SK-N-SH (cell line): ENCODE measurements around the gene MAX. TPM values are rescaled to one million over a fixed set of nuclear protein-coding genes. Genes with fewer than 3 reads are reported as not detected.
A peak's percentile ranks its signal among the peaks of the same experiment; 100 is the strongest.

Experiments used
- CTCF ChIA-PET: fragments of 300-600, 350-600 bp; formaldehyde crosslinking; extraction: SDS; loops from one replicate; lab custom pipeline; 2021; lab: Yijun Ruan, JAX
- POLR2A ChIA-PET: fragments of 350-600 bp; sonication (Branson Sonifier 250); formaldehyde crosslinking; extraction: SDS; loops from one replicate; lab custom pipeline; 2020; ENCODE audit warnings: antibody characterized with exemption, inconsistent platforms; lab: Yijun Ruan, JAX
- DNase-seq: peaks from one replicate; pipeline ENCODE4 v3.0.0; 2012
- H2AFZ ChIP-seq: fragments of 200-600 bp; sonication (generic); 2 replicates; pipeline ENCODE4 v1.8.1; 2016; ENCODE audit warnings: antibody characterized with exemption, mild to moderate bottlenecking, low read depth
- H3F3A ChIP-seq: fragments of 200-600 bp; sonication (generic); replicated peaks from 2 replicates; pipeline ENCODE3; 2016; ENCODE audit warnings: antibody characterized with exemption, mild to moderate bottlenecking; ENCODE audit not compliant: insufficient read depth
- H3K27ac ChIP-seq, 2 experiments: fragments of 200-500 bp in 1 of 2; fragments of 200-600 bp in 1 of 2; sonication (Bioruptor generic) in 1 of 2; sonication (generic), shearing (Covaris generic) in 1 of 2; 2 replicates each; pipeline versions ENCODE4 v1.5.1 to v1.6.1; 2014 to 2016; ENCODE audit warnings: low read depth in 2 of 2, inconsistent platforms in 1 of 2, low read length in 1 of 2, mild to moderate bottlenecking in 1 of 2, mixed read lengths in 1 of 2
- H3K27me3 ChIP-seq: fragments of 200-600 bp; sonication (generic), shearing (Covaris generic); 2 replicates; pipeline ENCODE4 v1.6.1; 2016; ENCODE audit warnings: mixed run types; ENCODE audit not compliant: insufficient read depth
- H3K36me3 ChIP-seq, 2 experiments: fragments of 200-500 bp in 1 of 2; fragments of 200-600 bp in 1 of 2; sonication (Bioruptor generic) in 1 of 2; sonication (generic) in 1 of 2; replicated peaks in 1 of 2; 2 replicates each; pipeline versions ENCODE3 to v1.5.1; 2014 to 2016; ENCODE audit warnings: low read length in 1 of 2, mild to moderate bottlenecking in 1 of 2; ENCODE audit not compliant: insufficient read depth in 2 of 2, control insufficient read depth in 1 of 2
- H3K4me1 ChIP-seq, 2 experiments: fragments of 200-500 bp in 1 of 2; fragments of 200-600 bp in 1 of 2; sonication (Bioruptor generic) in 1 of 2; sonication (generic), shearing (Covaris generic) in 1 of 2; 2 replicates each; pipeline versions ENCODE4 v1.5.1 to v1.6.1; 2014 to 2016; ENCODE audit warnings: low read depth in 1 of 2, low read length in 1 of 2, mixed run types in 1 of 2; ENCODE audit not compliant: insufficient read depth in 2 of 2, control insufficient read depth in 1 of 2
- H3K4me2 ChIP-seq: fragments of 200-600 bp; sonication (generic), shearing (Covaris generic); 2 replicates; pipeline ENCODE4 v1.6.1; 2017; ENCODE audit warnings: mixed run types
- H3K4me3 ChIP-seq, 2 experiments: fragments of 200-500 bp in 1 of 2; fragments of 200-600 bp in 1 of 2; sonication (Bioruptor generic) in 1 of 2; sonication (generic), shearing (Covaris generic) in 1 of 2; 2 replicates each; pipeline versions ENCODE4 v1.5.1 to v1.8.1; 2014 to 2016; ENCODE audit warnings: low read depth in 2 of 2, inconsistent platforms in 1 of 2, low read length in 1 of 2, mild to moderate bottlenecking in 1 of 2, mixed read lengths in 1 of 2, moderate library complexity in 1 of 2
- H3K79me2 ChIP-seq: fragments of 200-600 bp; sonication (generic); 2 replicates; pipeline ENCODE4 v1.8.1; 2017; ENCODE audit warnings: mild to moderate bottlenecking; ENCODE audit not compliant: insufficient read depth
- H3K9ac ChIP-seq: fragments of 200-600 bp; sonication (generic); 2 replicates; pipeline ENCODE4 v1.6.1; 2017; ENCODE audit warnings: mixed run types
- H3K9me2 ChIP-seq: fragments of 200-600 bp; sonication (generic); 2 replicates; pipeline ENCODE4 v1.6.1; 2017; ENCODE audit warnings: mixed run types
- H3K9me3 ChIP-seq: fragments of 200-600 bp; sonication (generic); 2 replicates; pipeline ENCODE4 v1.6.1; 2017; ENCODE audit warnings: mixed run types, mild to moderate bottlenecking, moderate library complexity
- H4K20me1 ChIP-seq: fragments of 200-600 bp; sonication (generic); 2 replicates; pipeline ENCODE4 v1.6.1; 2017; ENCODE audit warnings: mild to moderate bottlenecking, mixed run types; ENCODE audit not compliant: insufficient read depth
- CHD2 ChIP-seq: fragments of 150-350 bp; IDR thresholded peaks from 2 replicates; pipeline ENCODE4 v1.6.1; 2018; ENCODE audit warnings: low read length; ENCODE audit not compliant: partially characterized antibody
- CTCF ChIP-seq: fragments of 200-600 bp; sonication (generic); IDR thresholded peaks from 2 replicates; pipeline ENCODE4 v1.6.1; 2017; ENCODE audit warnings: antibody characterized with exemption, mild to moderate bottlenecking, moderate library complexity
- FOSL2 ChIP-seq: IDR thresholded peaks from 2 replicates; pipeline ENCODE4 v1.4.0; 2012; ENCODE audit warnings: low read depth, mild to moderate bottlenecking, moderate library complexity, borderline replicate concordance
- FOXM1 ChIP-seq: IDR thresholded peaks from 2 replicates; pipeline ENCODE4 v1.4.0; 2012; ENCODE audit warnings: low read depth, mild to moderate bottlenecking
- GATA2 ChIP-seq: sonication (generic); formaldehyde crosslinking; IDR thresholded peaks from 2 replicates; pipeline ENCODE4 v1.5.0; 2020; ENCODE audit warnings: mild to moderate bottlenecking, missing genetic modification reagents
- MEF2A ChIP-seq: IDR thresholded peaks from 2 replicates; pipeline ENCODE4 v1.4.0; 2012; ENCODE audit warnings: low read depth, borderline replicate concordance
- MXI1 ChIP-seq: IDR thresholded peaks from 2 replicates; pipeline ENCODE4 v1.6.1; 2012; ENCODE audit warnings: mild to moderate bottlenecking, low read depth, low read length, improper control_type of control experiment
- NRF1 ChIP-seq: IDR thresholded peaks from 2 replicates; pipeline ENCODE4 v1.6.1; 2012; ENCODE audit warnings: low read depth, mild to moderate bottlenecking, low read length
- POLR2AphosphoS5 ChIP-seq: IDR thresholded peaks from 2 replicates; pipeline ENCODE4 v1.6.1; 2012; ENCODE audit warnings: low read depth, low read length
- RAD21 ChIP-seq: IDR thresholded peaks from 2 replicates; pipeline ENCODE4 v1.6.1; 2012; ENCODE audit warnings: mild to moderate bottlenecking, low read length
- RCOR1 ChIP-seq: fragments of 150-350 bp; IDR thresholded peaks from 2 replicates; pipeline ENCODE4 v1.6.1; 2017; ENCODE audit warnings: antibody characterized with exemption, low read length
- REST ChIP-seq: IDR thresholded peaks from 2 replicates; pipeline ENCODE4 v1.6.1; 2012; ENCODE audit warnings: mild to moderate bottlenecking, low read depth, low read length, moderate library complexity
- RFX5 ChIP-seq: IDR thresholded peaks from 2 replicates; pipeline ENCODE4 v1.6.1; 2012; ENCODE audit warnings: mild to moderate bottlenecking, improper control_type of control experiment, low read length
- TEAD4 ChIP-seq: IDR thresholded peaks from 2 replicates; pipeline ENCODE4 v1.4.0; 2012; ENCODE audit warnings: mild to moderate bottlenecking, borderline replicate concordance; ENCODE audit not compliant: insufficient read depth
- USF1 ChIP-seq: IDR thresholded peaks from 2 replicates; pipeline ENCODE4 v1.4.0; 2012; ENCODE audit warnings: low read depth, borderline replicate concordance
- WGBS: methylation state at CpG from one replicate; pipeline ENCODE4 v1.1.6; 2017; ENCODE audit warnings: low lambda C conversion rate; 5-methylcytosine and 5-hydroxymethylcytosine counted together
- polyA plus RNA-seq, 3 experiments: library from polyadenylated mRNA; depleted of rRNA; stranded (reverse); fragments of >200 nt; gene quantifications; 2 replicates each; pipeline ENCODE4 v1.2.3, GENCODE V29; 2012

MAX gene
- polyA plus RNA-seq, 1 of the 3 experiments (the other 2 are of a cell fraction), result 103 TPM

- Histone ChIP-seq H3K9ac (no peak overlapping the region), H3K9me3 (no peaks in the 10 kb centered on the region), H3K27me3 (no peaks in the 10 kb centered on the region), H4K20me1 (peaks cover 3% of the 10 kb centered on the region; the same call in 1 of the 2 replicates), H3K9me2 (no peaks in the 10 kb centered on the region), H3K27ac (peak overlapping the region in 1 of 2 experiments; percentile 47; a peak in 2 of 4 replicates), H3K4me2 (no peak overlapping the region), H3K79me2 (peaks cover 4% of the 10 kb centered on the region; the same call in 1 of the 2 replicates), H3K36me3 (peaks cover 11 to 32% of the 10 kb centered on the region in 2 experiments), H3K4me1 (peaks cover 0 to 25% of the 10 kb centered on the region in 2 experiments; a peak in 1 of 4 replicates), H2AFZ (no peak overlapping the region), H3K4me3 (no peak overlapping the region), H3F3A (peaks cover 3% of the 10 kb centered on the region)
- TF ChIP-seq CTCF, result no peak
- TF ChIP-seq MEF2A, result no peak
- peak; percentile 29 for TF ChIP-seq CHD2
- no peak for TF ChIP-seq FOSL2
- TF ChIP-seq RCOR1, result peak; percentile 63; the same call in 1 of the 2 replicates
- CTCF ChIA-PET, result interaction anchor here (1.2 kb wide), 1 partner anchor 25 kb away, joined by 3 read pairs; no protein-coding TSS in a partner anchor
- WGBS, result 70% methylated on average over 10 of the region's 12 CpGs
- POLR2A ChIA-PET, result no interaction called here
- DNase-seq, result peak; percentile 64
Measured at GRCh38 chr14:65070471-65070976, 31.8 kb downstream of the MAX start.

- no peak for TF ChIP-seq POLR2AphosphoS5
- Histone ChIP-seq H3K4me2 (no peak overlapping the region), H4K20me1 (peaks cover 3% of the 10 kb centered on the region; the same call in 1 of the 2 replicates), H3K9me2 (no peaks in the 10 kb centered on the region), H3K9me3 (no peaks in the 10 kb centered on the region), H3K4me3 (no peak overlapping the region), H3K27me3 (no peaks in the 10 kb centered on the region), H3F3A (peaks cover 3% of the 10 kb centered on the region), H3K79me2 (peaks cover 4% of the 10 kb centered on the region; the same call in 1 of the 2 replicates), H2AFZ (no peak overlapping the region), H3K27ac (peak overlapping the region in 1 of 2 experiments; percentile 47; a peak in 2 of 4 replicates), H3K4me1 (peaks cover 0 to 25% of the 10 kb centered on the region in 2 experiments; a peak in 1 of 4 replicates), H3K9ac (no peak overlapping the region), H3K36me3 (peaks cover 16 to 33% of the 10 kb centered on the region in 2 experiments)
- DNase-seq, result no peak
- ChIA-PET CTCF (interaction anchor here (1.2 kb wide), 1 partner anchor 26 kb away, joined by 3 read pairs; no protein-coding TSS in a partner anchor), POLR2A (no interaction called here)
- WGBS, result 88% methylated on average over 4 of the region's 5 CpGs
Measured at GRCh38 chr14:65069874-65070413, 32.4 kb downstream of the MAX start.

- H3K79me2 ChIP-seq, result no peaks in the 10 kb centered on the region
- no peak overlapping the region for H3K4me2 ChIP-seq
- DNase-seq, result no peak
- H3K4me3 ChIP-seq, result no peak overlapping the region
- peaks cover 3% of the 10 kb centered on the region for H3F3A ChIP-seq
- no peaks in the 10 kb centered on the region for H3K9me3 ChIP-seq
- ChIA-PET CTCF (interaction anchor here (1.0 to 2.4 kb wide), 2 partner anchors 16 to 45 kb away, joined by 4 to 7 read pairs; no protein-coding TSS in a partner anchor), POLR2A (no interaction called here)
- H3K27me3 ChIP-seq, result no peaks in the 10 kb centered on the region
- WGBS, result 93% methylated on average over 7 of the region's 7 CpGs
- no peaks in the 10 kb centered on the region for H3K9me2 ChIP-seq
- no peak overlapping the region for H3K27ac ChIP-seq
- peaks cover 0 to 14% of the 10 kb centered on the region in 2 experiments; a peak in 1 of 4 replicates for H3K4me1 ChIP-seq
- no peak overlapping the region for H3K9ac ChIP-seq
- H3K36me3 ChIP-seq, result peaks cover 5 to 38% of the 10 kb centered on the region in 2 experiments
- H2AFZ ChIP-seq, result no peak overlapping the region
- H4K20me1 ChIP-seq, result no peaks in the 10 kb centered on the region
- no peak for TF ChIP-seq TEAD4
- no peak for TF ChIP-seq FOXM1
- no peak for TF ChIP-seq MEF2A
- TF ChIP-seq MXI1, result no peak
- TF ChIP-seq REST, result no peak
- TF ChIP-seq RCOR1, result no peak
- no peak for TF ChIP-seq RAD21
- TF ChIP-seq GATA2 (CRISPR knock-in tag), result no peak
- no peak for TF ChIP-seq USF1
- no peak for TF ChIP-seq NRF1
- no peak for TF ChIP-seq RFX5
Measured at GRCh38 chr14:65065719-65066118, 36.6 kb downstream of the MAX start.
